ENCODE results near the gene C11orf21.

C11orf21 gene

DNA sequence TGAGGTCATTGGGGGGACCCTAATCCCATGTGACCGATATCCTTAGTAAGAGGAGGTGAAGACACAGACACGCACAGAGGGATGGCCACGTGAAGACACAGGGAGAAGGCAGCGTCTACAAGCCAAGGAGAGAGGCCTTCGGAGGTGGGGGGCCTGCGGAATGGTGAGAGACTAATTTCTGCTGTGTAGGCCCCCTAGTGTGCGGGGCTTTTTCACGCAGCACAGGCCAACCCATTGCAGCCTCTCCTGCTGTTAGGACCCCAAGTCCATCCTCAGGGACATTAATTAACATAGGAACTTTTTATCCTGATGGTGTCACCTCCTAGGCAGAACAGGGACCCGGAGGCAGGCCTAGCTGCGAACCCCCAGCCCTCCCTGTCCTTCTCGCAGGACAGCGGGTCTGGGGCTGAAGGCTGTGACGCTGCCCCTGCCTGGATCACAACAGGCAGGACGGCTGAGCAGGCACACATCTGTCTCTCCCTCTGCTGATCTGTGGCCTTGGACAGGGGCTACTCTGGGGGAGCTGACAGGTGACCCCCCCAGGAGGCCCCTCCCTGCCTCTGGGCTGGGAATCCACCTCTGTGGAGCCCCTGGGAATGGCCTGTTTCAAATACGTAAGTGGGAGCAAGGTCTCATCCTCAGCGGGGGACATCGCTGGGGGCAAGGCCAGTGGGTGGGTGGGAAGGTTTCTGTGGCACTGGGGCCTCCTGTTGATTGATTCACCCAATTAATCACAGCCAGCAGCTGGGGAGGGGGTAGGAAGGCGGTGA, 39.2 kb downstream of the C11orf21 start:
- DNase-seq = no peak

DNA sequence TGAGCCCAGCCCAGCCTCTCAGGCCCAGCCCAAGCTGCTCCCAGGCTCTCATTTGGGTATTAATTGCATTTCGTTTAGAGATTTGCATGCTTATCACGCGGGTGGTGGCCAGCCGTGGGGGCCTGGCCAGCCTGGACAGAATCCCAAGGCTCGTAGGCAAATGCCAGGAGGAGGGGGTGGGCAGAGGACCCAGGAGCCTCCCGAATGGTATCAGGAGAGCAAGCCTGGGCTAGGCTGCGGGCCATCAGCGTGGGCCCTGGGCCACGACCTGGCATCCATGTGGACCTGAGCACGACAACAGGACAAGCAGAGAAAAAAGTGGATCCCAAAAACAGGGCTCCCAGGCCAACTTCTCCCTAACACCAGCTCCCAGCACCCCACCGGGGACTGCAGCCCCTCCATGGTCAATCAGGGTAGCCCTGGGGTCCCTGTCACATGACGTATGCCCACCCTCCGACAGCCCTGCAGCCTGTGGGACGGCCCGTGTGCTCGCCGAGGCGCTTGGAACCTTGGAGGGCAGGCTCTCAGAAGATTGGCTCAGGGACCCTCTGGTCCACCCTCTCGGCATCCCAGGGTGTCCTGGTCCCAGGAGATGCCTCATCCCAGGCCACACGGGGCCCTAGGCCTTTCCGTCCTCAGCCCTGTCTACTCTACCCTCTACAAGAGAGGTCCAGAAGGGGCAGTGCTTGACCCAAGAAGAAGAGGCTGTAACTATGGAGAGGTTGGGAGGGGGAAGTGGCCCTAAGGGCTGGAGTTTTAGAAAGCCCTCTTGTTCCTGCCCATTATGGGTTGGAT, 40.1 kb downstream of the C11orf21 start:
- no peak for DNase-seq

GRCh38 chr11:2260491-2261364, 41.0 kb downstream of the C11orf21 start:
- no peak for DNase-seq

GRCh38 chr11:2259897-2260451, 41.7 kb downstream of the C11orf21 start:
- DNase-seq = no peak

- no peak for DNase-seq
Measured at GRCh38 chr11:2259466-2259830, 42.3 kb downstream of the C11orf21 start.

GRCh38 chr11:2258501-2259465, 42.9 kb downstream of the C11orf21 start:
- DNase-seq = no peak

DNA sequence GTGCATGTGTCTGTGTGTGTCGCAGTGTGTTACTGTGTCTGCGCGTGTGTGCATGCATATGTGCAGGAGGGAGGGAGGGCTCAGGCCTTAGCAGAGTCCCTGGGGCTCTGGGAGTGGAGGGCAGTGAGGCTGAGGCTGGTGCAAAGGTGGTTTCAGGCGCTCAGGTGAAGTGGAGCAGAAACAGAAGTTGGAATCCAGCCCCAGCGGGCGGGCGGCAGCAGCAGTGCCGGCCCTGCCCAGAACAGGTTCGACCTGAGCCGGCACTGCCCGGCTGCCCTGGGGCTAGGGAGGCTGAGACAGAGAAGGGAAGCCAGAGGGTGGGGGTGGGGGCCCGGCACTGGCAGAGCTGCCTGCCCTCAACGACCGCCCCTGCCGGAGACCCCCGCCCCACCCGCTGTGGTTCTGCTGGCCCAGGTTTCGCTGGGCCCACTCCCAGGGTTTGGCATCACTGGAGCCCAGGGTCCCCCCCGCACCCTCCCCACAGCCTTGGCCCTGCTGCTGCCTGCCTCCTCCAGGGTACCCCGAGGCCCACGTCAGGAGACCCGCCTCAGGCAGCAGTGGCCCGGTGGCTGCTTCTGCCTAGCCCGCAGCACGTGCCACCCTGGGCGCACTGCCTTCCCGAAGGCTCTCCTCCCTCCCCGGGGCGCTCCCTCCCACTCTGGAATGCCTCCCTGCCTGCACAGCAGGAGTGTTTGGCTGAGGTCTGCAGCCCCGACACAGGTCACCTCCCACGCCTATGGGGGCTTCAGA, 44.6 kb downstream of the C11orf21 start:
- DNase-seq = no peak

GRCh38 chr11:2256293-2256913, 45.3 kb downstream of the C11orf21 start:
- no peak for DNase-seq

GRCh38 chr11:2252018-2252417, 49.7 kb downstream of the C11orf21 start:
- no peak for DNase-seq

DNA sequence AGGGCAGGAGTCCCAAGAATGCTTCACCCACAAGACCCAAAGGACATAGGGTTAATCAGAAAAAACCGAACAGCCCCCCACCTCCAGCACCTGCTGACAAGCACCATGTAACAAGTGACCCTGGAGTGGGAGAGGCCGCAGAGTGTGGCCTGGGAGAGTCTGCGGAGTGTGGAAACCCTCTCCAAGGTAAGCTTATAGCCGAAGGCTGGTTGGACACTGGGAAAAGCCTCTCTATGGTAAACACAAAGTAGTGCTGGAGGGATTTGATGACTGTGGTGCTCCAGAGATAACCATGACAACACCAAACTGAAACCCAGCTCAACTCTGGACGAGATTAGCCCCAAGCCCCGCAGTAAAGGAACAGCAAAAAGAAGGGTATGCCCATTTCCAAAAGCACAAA, 50.6 kb downstream of the C11orf21 start:
- no peak for DNase-seq

DNA sequence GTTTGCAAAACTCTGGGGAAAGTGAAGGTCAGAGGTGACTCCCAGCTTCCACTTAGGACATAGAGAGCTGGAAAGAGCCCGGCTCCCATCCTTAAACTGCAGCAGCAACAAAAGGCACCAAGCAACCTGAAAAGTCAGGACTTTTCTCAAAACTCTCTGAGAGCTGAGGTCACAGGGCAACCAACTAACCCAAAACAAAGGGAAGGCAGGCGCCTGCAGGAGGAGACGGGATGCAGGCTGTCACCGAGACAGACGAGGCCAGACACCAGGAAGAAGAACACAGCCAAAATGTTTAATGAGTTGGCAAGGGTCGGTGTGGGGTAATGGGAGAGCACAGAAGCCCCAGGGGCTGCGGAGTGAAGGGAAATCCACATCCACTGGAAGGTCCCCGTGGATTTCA, 51.2 kb downstream of the C11orf21 start:
- no peak for DNase-seq

GRCh38 chr11:2250041-2250440, 51.7 kb downstream of the C11orf21 start:
- DNase-seq = no peak

GRCh38 chr11:2249189-2249916, 52.4 kb downstream of the C11orf21 start:
- no peak for DNase-seq

DNA sequence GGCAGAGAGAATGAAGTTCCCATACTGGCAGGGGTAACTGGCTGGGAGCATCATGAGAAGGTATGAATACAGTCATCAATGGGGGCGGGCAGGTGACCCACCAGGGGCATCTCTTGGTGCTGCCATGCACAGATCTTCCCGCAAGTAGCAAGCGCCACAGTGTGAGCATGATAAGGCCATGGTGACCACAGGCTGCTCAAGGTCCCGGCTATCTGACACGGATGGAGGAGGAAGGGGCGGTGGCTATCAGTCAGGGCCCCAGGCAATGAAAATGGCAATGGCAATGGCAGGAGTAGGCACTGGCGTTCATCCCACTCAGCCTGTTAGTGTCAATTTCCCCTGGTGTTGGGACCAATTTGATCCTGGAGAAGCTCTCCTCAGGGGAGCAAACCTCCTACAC, 53.0 kb downstream of the C11orf21 start:
- no peak for DNase-seq

DNA sequence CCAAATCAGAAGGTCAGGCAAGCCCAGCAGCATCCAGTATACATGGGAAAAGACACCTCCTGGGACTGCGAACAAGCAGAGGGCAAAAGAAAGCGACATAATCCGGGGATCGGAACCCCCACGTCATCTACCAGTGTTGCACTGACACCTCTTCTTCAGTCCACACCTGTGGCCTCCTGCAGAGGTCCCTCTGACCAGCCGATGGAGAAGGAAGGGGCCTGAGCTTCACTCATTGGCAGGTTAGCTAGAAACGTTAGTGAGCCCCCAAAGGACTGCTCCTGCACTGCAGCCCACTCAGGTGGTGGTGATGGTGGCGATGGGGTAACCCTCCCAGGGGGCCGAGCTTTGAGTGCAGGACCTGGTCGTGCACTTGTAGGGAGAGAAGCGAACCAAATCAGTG, 53.5 kb downstream of the C11orf21 start:
- DNase-seq = no peak

DNA sequence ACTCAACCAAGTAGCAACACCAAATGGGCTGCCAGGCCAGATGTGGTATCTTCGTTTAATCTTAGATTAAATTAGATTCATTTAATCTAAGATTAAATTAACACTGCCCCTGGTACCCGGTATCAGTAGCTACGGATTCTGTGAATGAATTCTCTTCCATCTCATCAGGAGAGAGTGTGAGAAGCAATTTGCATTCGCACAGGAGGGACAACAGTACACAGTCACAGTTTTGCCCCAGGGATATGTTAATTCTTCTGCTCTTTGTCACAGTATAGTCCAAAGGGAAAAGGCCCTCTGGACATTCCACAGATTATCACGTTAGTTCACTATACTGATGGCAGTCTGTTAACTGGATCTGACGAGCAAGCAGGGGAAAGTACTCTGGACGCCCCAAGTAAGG, 54.2 kb downstream of the C11orf21 start:
- no peak for DNase-seq

All from anterior cingulate cortex (tissue), 58 donors.